Measurements from ENCODE around the gene SLAMF6. TPM values are rescaled to one million over a fixed set of nuclear protein-coding genes. Genes with fewer than 3 reads are reported as not detected.

Gene SLAMF6
- total RNA-seq, 3 donors from 2014 or later: 19.4 to 26.6 (median 19.6) TPM

DNA sequence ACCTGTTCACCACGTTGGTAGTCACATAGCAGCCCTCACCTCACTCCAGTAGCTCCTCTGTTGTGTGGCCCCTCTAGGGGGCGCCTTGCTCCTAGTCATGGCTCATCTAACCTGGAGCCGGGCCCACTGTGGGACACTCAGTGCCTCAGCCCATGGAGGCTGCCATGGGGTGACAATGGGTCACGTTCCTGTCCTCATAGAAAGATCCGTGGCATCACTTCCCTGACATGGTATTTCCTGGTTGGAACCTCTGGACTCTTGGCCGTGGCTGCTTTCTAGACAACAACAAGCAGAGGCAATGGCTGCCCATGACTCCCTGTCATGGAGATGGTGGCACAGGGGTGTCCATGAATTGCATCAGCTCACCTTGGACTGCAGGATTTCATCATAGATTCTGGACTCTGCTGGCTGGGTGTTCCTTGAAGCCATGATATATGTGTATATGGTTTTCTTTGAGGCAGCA, 27.5 kb upstream of the SLAMF6 start:
- DNase-seq (peak; percentile 67), ATAC-seq (peak in 1 of 2 donors; percentile 73)
- Mint-ChIP-seq H3K4me1 (ENCODE audit: low read depth) (peaks cover 34% of the 10 kb centered on the region), H3K4me3 (no peak overlapping the region), H3K27me3 (ENCODE audit: low read depth) (no peaks in the 10 kb centered on the region), H3K9me3 (no peaks in the 10 kb centered on the region), H3K36me3 (ENCODE audit: insufficient read depth) (peaks cover 30% of the 10 kb centered on the region)

DNA sequence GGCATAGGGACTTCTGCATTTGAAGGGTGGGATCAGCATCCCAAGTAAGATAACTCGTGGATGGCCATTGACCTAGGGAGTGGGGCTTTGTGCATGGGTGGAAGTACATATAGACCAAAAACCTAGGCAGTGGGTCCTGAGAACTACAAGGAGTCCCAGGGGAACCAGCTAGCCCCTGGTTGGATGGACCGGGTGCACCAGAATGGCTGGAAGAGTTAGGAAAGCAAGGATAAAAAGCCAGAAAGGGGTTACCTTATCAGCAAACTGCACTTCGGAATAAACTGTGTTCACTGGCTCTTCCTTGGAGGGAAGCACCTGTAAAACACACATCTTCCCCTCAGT, 26.6 kb upstream of the SLAMF6 start:
- peaks cover 31% of the 10 kb centered on the region for H3K36me3 Mint-ChIP-seq (ENCODE audit: insufficient read depth)
- ATAC-seq: no peak
- H3K4me3 Mint-ChIP-seq: no peak overlapping the region
- DNase-seq: no peak
- H3K27me3 Mint-ChIP-seq (ENCODE audit: low read depth): no peaks in the 10 kb centered on the region
- no peaks in the 10 kb centered on the region for H3K9me3 Mint-ChIP-seq
- peaks cover 37% of the 10 kb centered on the region for H3K4me1 Mint-ChIP-seq (ENCODE audit: low read depth)

DNA sequence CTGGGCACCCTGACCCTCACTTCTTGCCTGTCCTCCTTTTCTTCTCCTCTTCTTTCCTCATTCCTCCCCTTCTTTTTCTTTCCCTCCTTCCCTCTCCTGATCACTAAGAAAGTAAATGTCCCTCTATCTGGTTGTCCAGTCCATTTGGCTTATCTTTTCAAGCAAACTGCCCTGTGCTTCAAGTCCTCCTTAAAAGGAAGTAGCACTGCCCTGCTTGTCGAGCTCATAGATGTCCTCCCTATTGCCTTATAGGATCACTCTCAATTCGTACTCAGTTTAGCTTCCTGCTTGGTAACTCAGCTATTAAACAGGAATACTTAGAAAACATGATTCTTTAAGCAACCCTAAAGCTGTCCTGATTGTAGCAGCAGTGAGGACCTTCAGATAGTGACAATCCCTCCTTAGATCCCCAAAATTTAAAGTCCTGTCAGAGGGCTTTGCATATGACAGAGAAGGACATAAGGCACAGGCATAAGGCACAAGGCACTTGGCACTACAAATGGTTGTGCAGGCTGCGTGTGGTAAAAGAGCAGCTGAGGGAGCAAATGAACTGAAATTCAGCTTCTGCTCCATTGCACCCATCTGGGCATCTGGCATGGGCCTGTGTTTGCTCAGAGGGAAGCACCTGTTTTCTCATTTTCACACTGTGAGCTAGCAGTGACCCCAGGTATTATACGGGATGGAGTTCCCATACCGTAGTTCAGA, 26.1 kb upstream of the SLAMF6 start:
- DNase-seq: no peak
- peaks cover 42% of the 10 kb centered on the region for H3K4me1 Mint-ChIP-seq (ENCODE audit: low read depth)
- H3K9me3 Mint-ChIP-seq: no peaks in the 10 kb centered on the region
- H3K36me3 Mint-ChIP-seq (ENCODE audit: insufficient read depth): peaks cover 31% of the 10 kb centered on the region
- no peak overlapping the region for H3K4me3 Mint-ChIP-seq
- no peaks in the 10 kb centered on the region for H3K27me3 Mint-ChIP-seq (ENCODE audit: low read depth)
- no peak for ATAC-seq

DNA sequence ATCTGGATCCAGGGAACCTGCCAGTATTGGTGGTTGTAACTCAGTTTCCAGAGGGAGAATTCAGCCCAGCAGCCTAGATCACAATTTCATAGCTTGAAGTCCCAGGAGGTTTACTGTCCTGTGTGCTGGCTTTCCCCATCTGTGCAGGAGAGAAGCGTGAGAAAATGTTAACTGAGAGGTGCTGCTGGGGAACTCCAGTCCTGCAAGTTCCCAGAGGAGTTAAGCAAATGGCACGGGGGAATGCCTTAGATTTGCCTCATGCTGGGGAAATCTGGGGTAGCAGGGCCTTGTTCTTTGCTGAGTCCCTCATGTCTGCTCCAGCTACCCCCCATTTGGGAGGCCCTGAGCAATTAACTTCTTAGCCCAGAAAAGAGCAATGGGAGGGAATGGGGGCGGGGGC, 25.1 kb upstream of the SLAMF6 start:
- no peak for DNase-seq
- peaks cover 47% of the 10 kb centered on the region for H3K4me1 Mint-ChIP-seq (ENCODE audit: low read depth)
- no peak overlapping the region for H3K4me3 Mint-ChIP-seq
- H3K36me3 Mint-ChIP-seq (ENCODE audit: insufficient read depth): peaks cover 23% of the 10 kb centered on the region
- ATAC-seq: no peak
- H3K9me3 Mint-ChIP-seq: no peaks in the 10 kb centered on the region
- H3K27me3 Mint-ChIP-seq (ENCODE audit: low read depth): no peaks in the 10 kb centered on the region

DNA sequence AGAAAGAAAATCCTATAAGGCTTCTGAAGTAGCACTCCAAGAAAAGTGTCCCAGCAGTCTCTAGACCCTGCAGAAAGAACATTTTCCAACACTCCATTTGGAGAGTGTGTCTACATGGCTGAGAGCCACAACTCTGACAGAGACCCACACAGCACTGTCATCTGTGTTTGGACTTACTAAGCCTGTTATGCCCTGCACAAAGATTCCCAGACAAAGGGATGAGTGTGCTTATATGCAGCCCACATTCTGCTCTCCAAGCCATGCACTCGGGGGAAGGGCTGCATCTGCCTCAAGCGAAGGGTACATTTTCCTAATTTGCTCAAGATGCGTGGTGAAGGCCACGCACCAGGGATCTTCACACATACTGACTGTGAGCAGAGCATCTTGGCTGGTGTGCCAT, 24.4 kb upstream of the SLAMF6 start:
- Mint-ChIP-seq H3K36me3 (ENCODE audit: insufficient read depth) (peaks cover 16% of the 10 kb centered on the region), H3K4me3 (no peak overlapping the region), H3K4me1 (ENCODE audit: low read depth) (peaks cover 46% of the 10 kb centered on the region), H3K9me3 (no peaks in the 10 kb centered on the region), H3K27me3 (ENCODE audit: low read depth) (no peaks in the 10 kb centered on the region)
- ATAC-seq: no peak
- no peak for DNase-seq

DNA sequence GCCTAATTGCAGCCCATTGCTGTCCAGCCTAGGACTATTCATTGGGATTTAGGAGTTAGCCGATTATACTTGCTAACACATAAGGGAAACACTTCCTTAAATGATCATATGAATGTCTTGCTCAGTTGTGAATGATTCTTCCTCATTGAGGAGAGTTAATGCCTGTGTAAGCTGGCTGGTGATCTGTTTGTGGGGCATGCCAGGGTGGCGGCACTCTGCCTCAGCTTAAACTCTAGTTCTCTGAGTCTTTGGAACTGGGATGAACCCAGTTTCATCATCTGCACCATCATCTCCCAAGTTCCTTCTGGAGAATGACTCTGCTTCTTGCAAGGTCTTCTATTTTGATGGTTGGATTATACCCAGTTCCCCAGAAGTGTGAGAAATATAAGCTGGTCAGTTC, 23.9 kb upstream of the SLAMF6 start:
- no peak for DNase-seq
- ATAC-seq: no peak
- Mint-ChIP-seq H3K9me3 (no peaks in the 10 kb centered on the region), H3K4me3 (no peak overlapping the region), H3K27me3 (ENCODE audit: low read depth) (no peaks in the 10 kb centered on the region), H3K4me1 (ENCODE audit: low read depth) (peaks cover 48% of the 10 kb centered on the region), H3K36me3 (ENCODE audit: insufficient read depth) (peaks cover 13% of the 10 kb centered on the region)

DNA sequence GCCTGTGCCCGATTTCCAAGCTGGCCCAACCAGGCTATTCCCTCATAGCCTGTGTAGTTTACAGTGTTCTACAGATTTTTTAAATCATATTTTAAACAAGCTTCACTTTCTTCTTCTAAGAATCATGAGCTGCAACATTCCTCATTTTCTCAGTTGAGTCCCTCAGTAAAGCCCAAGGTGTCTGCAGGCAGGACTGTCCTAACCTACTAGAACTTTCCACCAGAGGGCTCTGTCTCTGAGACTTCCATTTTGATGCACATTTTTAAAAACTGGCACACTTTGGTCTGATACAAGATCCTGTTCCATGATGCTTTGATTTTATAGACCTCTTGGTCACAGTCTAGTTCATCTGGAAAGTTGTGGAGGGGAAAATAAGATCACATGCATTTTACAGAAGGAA, 21.6 kb upstream of the SLAMF6 start:
- H3K4me3 Mint-ChIP-seq: no peak overlapping the region
- H3K9me3 Mint-ChIP-seq: no peaks in the 10 kb centered on the region
- H3K4me1 Mint-ChIP-seq (ENCODE audit: low read depth): peaks cover 64% of the 10 kb centered on the region
- peak; percentile 41 to 53 for ATAC-seq
- H3K27me3 Mint-ChIP-seq (ENCODE audit: low read depth): no peaks in the 10 kb centered on the region
- no peak for DNase-seq
- H3K36me3 Mint-ChIP-seq (ENCODE audit: insufficient read depth): peaks cover 6% of the 10 kb centered on the region

DNA sequence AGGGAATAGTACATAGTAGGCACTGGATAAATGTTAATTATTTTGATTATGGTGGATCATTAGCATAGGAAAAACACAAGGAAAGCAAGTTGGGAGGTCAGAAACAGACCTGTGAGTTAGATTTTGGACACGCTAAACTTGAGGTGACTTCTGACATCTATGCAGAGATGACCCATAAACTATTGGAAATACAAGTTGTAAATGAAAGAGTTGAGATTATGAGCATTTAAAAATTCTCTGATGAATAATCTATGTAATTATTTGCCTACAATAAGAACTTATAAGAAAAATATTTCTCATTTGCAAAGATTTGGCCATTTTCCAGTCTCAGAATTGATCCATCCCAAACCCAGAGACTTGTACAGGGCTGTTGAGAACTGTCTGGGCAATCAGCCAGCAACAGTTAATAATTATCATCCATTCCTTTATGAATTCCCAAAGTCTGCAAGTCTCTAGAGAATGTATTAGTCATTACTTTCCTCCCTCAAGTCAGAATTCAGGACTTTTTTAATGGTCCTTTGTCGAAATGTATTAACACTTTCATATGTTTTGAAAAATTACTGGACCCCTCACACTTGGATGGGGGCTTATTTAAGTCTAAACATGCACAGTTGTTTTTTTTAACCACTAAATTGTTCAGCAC, 19.4 kb upstream of the SLAMF6 start:
- H3K9me3 Mint-ChIP-seq: no peaks in the 10 kb centered on the region
- H3K4me1 Mint-ChIP-seq (ENCODE audit: low read depth): peaks cover 63% of the 10 kb centered on the region
- H3K36me3 Mint-ChIP-seq (ENCODE audit: insufficient read depth): peaks cover 5% of the 10 kb centered on the region
- no peaks in the 10 kb centered on the region for H3K27me3 Mint-ChIP-seq (ENCODE audit: low read depth)
- no peak for DNase-seq
- no peak overlapping the region for H3K4me3 Mint-ChIP-seq
- ATAC-seq: no peak

DNA sequence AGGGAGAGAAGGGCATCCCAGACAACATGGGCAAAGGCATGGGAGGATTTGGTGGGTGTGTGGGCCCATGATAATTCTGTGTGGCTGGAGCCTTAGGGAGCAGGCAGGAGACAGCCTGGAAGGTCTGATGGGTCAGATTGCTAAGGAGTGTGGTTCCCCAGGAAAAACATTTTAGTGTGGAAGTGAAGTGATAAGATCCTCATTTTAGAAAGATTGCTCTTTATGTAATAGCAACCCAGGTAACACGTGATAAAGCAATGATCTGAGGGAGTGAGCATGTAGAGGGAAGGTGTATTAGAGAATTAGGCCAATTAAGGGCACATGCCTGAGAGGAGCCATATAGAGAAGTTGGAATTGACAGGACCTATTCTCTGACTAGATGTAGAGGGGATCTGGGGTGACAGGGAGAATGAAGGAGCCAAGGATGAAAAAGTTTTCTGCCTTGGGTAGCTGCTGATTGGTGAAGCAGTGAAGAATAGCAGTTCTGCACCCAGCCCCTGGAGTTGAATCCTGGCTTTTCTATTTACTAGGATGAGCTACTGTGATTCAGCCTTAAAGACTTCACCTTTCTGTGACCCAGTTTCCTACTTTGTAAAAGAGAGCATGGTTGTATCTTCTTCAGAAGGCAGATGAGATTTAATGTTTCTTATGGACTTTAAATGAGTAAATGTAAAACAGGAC, 18.7 kb upstream of the SLAMF6 start:
- H3K4me1 Mint-ChIP-seq (ENCODE audit: low read depth): peaks cover 61% of the 10 kb centered on the region
- peaks cover 5% of the 10 kb centered on the region for H3K36me3 Mint-ChIP-seq (ENCODE audit: insufficient read depth)
- H3K9me3 Mint-ChIP-seq: no peaks in the 10 kb centered on the region
- ATAC-seq: no peak
- H3K27me3 Mint-ChIP-seq (ENCODE audit: low read depth): no peaks in the 10 kb centered on the region
- no peak overlapping the region for H3K4me3 Mint-ChIP-seq
- DNase-seq: no peak

DNA sequence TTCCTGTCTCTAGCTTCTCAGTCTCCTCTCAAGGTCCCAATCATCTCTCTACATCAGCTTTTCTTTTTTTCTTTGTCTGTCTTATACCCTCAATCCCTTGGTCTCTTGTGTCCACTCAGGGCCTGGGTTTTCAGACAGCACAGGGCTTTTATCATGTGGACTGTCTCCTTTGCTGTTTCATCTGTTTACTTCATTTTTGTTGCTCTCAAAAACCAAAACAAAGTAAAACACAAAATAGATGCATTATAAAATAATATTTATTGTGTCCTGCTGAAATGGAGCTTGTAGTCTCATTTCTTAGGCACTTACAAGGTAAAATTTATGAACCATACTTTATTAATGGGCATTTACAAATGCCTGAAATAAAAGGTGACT, 17.8 kb upstream of the SLAMF6 start:
- Mint-ChIP-seq H3K9me3 (peaks cover 8% of the 10 kb centered on the region), H3K27me3 (ENCODE audit: low read depth) (no peaks in the 10 kb centered on the region), H3K36me3 (ENCODE audit: insufficient read depth) (peaks cover 5% of the 10 kb centered on the region), H3K4me1 (ENCODE audit: low read depth) (peaks cover 58% of the 10 kb centered on the region), H3K4me3 (peak overlapping the region; percentile 62)
- DNase-seq (no peak), ATAC-seq (no peak)

DNA sequence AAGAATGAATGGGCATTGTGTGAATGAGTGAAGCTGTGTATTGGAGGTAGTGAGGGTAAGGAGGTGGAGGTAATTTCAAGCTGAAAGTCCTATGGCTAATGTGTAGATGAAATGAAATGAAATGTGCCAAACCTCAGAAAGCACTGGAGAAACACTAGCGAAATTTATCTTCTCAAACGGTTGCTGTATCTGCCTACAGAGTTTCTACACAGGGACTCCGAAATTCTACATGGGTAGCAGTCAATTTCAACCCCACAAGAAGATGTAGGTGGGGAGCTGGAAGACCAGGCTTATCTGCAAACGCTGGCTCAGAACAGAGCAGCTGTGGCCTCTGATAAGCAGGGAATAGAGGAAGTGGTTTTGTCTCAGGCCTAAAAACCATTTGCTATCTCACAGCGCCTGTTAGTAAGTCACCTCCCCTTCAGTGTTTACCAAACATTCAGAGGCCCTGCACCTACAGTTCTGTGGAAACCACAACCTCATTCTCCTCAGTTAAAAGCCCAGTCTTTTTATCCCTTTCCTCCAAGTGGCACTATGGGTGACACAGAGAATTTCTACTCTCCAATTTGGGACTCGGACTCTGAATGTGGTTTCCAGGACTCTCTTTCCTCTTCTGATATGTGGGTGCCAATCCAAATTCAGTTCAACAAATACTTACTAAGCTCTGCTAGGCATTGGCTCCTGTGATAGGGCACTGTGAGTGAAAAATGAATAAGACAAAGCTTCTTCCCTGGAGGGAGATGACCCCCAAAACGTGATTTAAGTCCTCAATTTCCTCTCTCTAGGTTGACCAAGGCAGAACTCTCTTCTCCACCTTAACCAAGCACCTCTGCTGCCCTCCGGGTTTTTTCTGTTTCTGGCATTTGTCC, 17.2 kb upstream of the SLAMF6 start:
- DNase-seq (peak; percentile 22), ATAC-seq (peak; percentile 84 to 90)
- Mint-ChIP-seq H3K36me3 (ENCODE audit: insufficient read depth) (peaks cover 5% of the 10 kb centered on the region), H3K4me3 (peak overlapping the region; percentile 62), H3K9me3 (peaks cover 12% of the 10 kb centered on the region), H3K27me3 (ENCODE audit: low read depth) (no peaks in the 10 kb centered on the region), H3K4me1 (ENCODE audit: low read depth) (peaks cover 58% of the 10 kb centered on the region)

DNA sequence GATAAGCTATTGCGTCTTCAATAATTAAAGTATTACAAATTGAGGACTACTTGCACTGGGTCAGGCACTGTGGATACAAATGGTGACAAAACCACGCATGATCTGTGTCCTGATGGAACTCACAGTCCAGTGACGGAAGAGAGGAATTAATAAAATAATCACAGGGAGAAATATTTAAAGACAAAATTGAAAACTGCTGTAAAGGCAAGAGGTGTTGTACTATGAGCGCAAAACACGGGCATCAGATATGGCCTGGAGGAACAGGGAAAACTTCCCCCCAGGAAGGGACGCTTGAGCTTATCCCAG, 16.6 kb upstream of the SLAMF6 start:
- H3K36me3 Mint-ChIP-seq (ENCODE audit: insufficient read depth): peaks cover 6% of the 10 kb centered on the region
- H3K9me3 Mint-ChIP-seq: peaks cover 16% of the 10 kb centered on the region
- ATAC-seq: no peak
- H3K27me3 Mint-ChIP-seq (ENCODE audit: low read depth): no peaks in the 10 kb centered on the region
- H3K4me3 Mint-ChIP-seq: no peak overlapping the region
- peaks cover 53% of the 10 kb centered on the region for H3K4me1 Mint-ChIP-seq (ENCODE audit: low read depth)
- DNase-seq: no peak

DNA sequence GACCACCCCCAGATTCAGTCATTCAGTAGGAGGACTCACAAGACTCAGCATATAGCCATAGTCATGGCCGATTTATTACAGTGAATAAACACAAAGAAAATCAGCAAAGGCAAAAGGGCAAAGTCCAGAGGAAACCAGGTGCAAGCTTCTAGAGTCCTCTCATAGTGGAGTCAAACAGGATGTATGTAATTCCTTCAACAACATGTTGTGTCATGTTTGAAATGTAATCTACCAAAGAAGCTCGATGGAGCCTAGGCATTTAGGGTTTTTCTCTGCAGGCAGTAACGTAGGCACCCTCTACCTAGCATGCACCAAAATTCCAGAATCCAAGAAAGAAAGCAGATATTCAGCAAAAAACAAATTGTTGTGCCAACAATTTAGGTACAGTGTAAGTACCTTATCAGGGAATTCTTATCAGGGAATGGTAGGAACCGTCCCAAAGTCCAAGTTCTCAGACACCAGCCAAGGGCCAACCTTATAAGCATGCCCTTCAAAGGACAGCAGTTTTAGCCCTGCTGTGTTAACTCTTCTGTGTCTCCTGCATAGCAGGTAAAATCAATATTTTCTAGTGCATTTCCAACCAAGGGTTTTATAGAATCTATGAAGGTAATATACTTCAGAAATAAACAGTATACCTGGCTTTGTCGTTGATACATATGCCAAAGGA, 16.1 kb upstream of the SLAMF6 start:
- Mint-ChIP-seq H3K4me3 (no peak overlapping the region), H3K4me1 (ENCODE audit: low read depth) (peaks cover 47% of the 10 kb centered on the region), H3K9me3 (peaks cover 19% of the 10 kb centered on the region), H3K27me3 (ENCODE audit: low read depth) (no peaks in the 10 kb centered on the region), H3K36me3 (ENCODE audit: insufficient read depth) (peaks cover 6% of the 10 kb centered on the region)
- DNase-seq: no peak
- ATAC-seq: no peak

Data from activated T-cell treated with anti-CD3 and anti-CD28 coated beads, Interleukin-2, amount 50 U/mL, for 4 hours (primary cell).